GM18909 (cell line): Measurements from ENCODE around the gene CYP4F22.
"Not testable (repeated sequence)": the region's sequence is repeated elsewhere in the genome, so short reads cannot be mapped to it uniquely, and the experiment has no call there.

Experiments
- ATAC-seq: cut with Tn5 transposase; IDR thresholded peaks from one replicate; pipeline ENCODE4 v1.9.1; 2021; ENCODE audit warnings: mild to moderate bottlenecking; ENCODE audit not compliant: unreplicated experiment, poor library complexity

Gene CYP4F22

DNA sequence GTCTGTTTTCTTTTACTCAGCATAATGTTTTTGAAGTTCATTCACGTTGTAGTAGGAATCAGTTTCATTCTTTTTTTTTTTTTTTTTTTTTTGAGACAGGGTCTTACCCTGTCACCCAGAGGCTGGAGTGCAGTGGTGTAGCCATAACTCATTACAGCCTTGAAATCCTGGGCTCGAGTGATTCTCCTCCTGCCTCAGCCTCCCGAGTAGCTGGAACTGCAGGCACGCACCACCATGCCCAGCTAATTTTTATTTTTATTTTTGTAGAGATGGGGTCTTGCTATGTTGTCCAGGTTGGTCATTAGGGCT is 25.2 kb downstream of the CYP4F22 start:
- not testable (repeated sequence) for ATAC-seq

DNA sequence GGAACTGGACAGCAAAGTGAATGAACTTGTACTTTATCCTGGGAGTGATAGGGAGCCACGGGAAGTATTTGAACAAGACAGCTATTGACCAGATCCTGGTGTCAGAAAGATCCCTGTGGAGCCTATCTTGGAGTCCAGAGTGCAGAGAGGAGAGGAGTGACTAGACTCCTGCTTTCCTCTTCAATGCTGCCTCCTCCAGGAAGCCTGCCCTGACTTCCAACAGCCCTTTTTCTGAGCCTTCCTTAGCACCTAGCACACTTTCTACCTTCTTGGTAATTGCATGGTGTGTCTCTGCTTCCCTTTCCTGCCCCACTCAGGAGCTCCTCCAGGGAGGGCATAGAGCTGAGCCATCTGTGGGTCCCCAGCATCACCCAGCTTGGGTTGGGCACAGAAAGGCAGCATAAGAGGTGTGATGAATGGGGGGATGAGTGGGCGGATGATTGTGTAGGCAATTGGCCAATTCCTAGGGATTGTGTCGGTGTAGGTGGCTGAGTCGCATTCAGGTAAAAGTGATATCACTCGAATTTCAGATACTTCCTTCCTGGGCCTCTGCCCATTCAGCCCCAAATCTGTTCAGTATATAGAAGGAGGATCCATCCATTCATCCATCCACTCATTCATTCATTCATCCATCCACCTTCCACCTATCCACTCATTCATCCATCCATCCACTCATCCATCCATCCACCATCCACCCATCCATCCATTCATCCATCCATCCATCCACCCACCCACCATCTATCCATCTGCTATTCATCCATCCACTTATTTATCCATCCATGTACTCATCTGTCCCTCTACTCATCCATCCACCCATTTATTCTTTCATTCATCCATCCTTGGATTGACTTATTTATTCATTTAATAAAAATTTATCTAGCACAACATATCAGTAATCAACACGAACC is 26.9 kb downstream of the CYP4F22 start:
- no peak for ATAC-seq

DNA sequence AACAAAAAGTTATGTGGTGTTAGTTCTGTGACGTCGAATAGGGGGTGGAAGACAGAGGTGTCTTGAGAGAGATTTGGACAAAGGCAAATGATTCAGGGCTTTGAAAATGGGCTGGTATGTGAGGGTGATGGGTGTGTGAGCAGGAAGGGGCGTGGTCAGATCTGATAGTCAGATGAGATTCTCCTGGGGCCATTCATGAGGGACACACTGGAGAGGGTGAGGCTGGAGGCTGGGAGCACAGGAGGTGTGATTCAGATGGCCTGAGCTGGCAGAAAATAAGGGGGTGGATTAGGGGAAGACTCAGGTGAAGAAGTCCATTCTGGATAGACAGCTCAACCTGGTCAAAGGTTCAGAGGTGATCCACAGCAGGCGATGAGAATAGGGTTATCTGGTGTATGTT is 28.0 kb downstream of the CYP4F22 start:
- no peak for ATAC-seq

DNA sequence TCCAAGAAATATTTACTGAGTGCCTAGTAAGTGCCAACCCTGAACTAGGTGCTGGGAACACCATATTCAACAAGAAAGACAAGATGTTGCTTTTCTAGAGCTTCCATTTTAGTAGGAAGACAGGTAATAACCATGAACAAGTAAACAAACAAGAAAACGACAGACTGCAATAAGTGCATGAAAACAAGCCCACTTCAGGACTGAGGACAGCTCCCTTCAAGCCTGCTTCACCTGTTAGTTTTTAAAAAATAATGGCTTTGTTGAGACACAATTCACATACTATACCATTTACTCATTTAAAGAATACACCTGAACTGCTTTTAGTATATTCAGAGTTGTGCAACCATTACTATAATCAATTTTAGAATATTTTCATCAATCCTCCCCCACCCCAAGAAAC is 30.4 kb downstream of the CYP4F22 start:
- no peak for ATAC-seq

DNA sequence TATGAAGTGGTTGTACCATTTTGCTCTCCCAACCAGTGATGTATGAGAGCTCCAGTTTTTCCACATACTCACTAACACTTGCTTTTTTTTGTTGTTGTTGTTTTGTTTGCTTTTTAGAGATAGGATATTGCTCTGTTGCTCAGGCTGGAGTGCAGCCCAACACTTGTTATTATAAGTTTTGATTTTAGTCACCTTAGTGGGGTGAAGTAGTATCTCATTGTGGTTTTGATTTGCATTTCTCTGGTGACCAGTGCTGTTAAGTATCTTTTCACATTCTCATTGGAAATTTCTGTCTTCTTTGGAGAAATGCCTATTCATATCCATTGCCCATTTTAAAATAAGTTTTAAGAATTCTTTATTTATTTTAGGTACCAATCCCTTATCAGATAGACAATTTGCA is 31.3 kb downstream of the CYP4F22 start:
- no peak for ATAC-seq

DNA sequence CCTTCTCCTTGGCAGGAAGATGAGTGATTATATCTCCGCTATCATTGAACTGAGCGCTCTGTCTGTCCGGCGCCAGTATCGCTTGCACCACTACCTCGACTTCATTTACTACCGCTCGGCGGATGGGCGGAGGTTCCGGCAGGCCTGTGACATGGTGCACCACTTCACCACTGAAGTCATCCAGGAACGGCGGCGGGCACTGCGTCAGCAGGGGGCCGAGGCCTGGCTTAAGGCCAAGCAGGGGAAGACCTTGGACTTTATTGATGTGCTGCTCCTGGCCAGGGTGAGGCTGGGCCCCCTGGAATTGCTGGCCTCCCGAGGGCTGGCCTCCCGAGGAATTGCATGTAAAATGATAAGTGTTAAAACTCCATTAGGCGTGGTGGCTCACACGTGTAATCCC is 32.1 kb downstream of the CYP4F22 start:
- ATAC-seq = no peak

DNA sequence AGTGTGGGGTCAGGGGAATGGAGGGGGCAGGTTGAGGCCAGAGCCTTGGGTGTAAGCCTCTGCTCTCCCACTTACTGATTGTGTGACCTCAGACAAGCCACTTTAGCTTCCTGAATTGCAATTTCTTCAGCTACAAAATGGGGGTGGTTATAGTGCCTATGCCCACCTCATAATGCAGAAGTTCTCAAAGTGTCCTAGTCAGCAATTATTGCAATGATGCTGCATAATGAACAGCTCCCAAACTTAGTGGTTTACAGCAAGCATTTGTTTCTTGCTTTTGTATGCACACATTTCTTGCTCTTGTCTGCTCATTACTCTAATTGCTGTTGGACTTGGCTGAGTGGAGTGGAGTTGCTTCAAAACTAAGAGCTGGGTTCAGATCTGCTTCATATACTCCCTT is 36.0 kb downstream of the CYP4F22 start:
- ATAC-seq = no peak

DNA sequence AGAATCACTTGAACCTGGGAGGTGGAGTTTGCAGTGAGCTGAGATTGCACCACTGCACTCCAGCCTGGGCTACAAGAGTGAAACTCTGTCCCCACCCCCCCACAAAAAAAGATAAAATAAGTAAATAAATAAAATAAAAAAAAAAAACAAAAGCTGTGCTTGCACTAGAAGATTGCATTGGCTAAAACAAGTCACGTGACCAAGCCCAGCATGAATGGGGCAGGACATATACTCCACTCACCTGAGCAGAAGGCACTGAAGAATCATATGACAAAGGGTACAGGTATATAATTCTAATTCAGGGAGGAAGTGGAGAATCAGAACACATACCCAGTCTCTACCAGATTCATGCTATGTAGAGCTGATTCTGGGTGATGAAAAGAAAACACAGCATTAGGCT is 36.6 kb downstream of the CYP4F22 start:
- no peak for ATAC-seq

DNA sequence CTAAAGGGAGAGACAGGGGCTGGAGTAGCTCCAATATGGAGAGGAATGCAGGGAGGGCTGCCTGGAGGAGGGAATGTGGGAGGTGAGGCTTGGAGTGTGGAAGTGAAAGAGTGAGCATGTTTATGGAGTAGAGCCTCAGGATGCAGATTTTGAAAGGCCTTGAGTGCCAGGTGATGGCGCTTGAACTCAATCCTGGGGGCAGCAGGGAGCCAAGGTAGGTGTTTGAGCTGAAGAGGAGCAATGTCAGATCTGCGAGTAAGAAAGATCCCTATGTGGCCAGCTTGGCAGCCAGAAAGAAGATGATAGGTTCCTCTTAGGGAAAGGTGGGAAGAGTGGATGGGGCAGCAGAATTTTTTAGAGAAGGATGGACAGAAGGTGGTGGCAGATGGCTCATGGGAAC is 40.3 kb downstream of the CYP4F22 start:
- no peak for ATAC-seq

DNA sequence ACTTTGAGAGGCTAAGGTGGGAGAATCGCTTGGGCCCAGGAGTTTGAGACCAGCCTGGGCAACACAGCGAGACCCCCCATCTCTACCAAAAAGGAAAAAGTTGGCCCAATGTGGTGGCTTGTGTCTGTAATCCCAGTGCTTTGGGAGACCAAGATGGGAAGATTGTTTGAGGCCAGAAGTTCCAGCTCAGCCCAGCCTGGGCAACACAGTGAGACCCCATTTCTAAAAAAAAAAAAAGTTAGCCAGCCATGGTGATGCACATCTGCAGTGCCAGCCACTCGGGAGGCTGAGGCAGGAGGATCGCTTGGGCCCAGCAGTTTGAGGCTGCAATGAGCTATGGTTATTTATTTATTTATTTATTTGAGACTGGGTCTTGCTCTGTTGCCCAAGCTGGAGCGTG is 41.3 kb downstream of the CYP4F22 start:
- ATAC-seq = no peak

DNA sequence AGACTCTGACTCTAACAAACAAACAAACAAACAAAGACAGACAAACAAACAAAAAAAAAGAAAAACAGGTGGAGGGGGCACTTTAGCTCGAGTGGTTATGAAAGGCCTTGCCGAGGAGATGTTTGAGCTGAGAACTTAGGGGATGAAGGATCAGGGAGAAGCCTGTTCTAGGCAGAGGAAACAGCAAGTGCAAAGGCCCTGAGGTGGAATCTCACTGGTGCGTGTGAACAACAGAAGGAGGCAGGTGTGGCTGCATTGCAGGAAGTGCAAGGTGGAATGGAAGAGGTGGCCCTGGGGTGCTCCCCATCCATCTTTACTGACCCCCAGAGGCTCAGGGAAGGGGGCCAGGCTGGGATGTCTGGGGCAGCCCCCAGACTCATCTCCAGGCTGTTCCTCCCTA is 41.9 kb downstream of the CYP4F22 start:
- ATAC-seq = no peak

DNA sequence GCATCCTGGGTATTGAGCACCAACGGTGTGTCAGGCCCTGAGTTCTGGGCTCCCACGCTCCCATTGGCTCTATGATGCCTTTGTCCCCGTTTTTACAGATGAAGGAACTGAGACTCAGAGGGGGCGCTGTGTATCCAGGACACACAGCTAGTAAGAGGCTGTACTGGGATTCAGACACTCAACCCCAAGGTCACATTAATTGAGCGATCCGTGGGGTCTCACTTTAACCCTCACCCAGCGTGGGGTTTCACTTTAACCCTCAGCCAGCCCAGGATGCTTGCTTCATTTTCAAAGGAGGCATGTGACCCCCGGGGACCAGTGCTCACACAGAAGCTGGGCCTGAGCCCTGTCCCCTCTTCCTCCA is 42.6 kb downstream of the CYP4F22 start:
- no peak for ATAC-seq

DNA sequence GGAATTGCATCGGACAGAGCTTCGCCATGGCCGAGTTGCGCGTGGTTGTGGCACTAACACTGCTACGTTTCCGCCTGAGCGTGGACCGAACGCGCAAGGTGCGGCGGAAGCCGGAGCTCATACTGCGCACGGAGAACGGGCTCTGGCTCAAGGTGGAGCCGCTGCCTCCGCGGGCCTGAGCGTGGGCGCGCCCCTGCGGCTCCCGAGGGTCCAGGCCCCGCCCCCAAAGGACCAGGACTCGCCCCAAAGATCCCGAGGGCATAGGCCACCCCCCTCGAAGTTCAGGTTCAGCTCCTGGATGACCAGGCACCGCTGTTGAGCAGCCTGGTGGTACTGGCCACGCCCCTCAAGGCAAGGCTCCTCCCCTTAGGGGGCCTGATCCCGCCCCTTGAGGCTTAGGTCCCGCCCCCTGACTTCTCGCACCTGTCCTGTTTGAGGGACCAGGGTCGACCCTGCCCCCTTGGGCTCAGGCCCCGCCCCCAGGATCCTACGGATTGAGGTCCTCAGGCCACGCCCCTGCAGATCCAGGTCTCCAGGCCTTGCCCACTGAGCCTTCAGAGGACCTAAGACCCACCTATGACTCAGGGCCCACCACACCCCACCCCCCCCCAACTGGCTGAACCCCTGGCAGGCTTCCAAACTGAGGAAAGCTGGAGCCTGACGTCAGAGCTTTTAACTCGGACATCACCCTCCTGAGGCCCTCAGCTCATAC is 43.1 kb downstream of the CYP4F22 start:
- ATAC-seq = no peak

DNA sequence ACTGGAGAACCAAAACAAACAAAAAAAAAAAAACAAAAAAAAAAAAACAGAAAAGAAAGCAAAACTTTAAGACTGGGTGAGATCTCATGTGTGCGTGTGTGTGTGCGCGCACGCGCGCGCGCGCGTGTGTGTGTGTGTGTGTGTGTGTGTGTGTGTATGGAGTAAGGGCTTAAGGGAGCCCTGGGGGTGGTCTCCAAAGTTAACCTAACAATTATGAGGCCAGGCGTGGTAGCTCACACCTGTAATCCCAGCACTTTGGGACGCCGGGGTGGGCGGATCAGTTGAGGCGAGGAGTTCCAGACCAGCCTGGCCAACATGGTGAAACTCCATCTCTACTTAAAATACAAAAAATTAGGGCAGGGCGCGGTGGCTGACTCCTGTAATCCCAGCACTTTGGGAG is 46.7 kb downstream of the CYP4F22 start:
- no peak for ATAC-seq

DNA sequence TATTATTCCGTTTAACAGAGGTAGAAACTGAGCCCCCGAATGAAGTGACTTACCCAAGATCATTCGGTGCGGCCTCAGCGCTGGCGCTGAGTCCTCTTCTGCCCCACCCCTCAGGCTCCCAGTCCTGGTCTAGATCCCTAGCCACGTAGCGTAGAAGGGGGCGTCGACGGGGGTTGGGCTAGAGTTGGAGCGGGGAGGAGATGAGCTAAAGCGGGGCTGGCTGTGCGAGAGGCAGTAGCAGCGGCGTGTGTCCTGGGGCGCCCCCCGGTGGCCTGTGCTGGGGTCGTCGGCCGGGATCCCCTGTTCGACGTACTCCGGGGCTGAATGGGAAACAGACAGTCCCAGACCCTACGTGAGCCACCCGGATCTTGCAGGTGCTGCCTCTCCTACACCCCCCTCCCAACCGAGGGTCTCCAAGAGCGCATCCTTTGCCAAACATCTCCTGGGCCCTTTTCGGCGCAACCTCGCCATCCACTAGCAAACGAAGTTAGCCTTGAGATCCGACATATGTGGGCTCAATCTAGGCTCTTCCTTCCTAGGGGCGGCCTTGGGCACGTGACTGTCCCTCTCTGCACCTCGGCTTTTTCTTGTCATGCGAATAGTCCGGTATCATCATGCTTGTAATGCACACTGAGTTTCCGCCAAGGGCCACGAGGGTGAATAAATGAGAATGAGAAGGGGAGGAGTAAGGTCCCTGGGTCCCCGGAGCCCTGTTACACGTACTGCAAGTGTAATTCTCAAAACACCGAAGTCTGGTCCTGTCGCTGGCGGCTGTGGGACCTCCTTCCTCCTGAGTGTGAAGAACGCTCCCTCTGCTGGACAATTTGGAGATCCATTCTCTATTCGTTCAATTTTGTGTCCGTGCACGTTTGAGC is 47.7 kb downstream of the CYP4F22 start:
- peak; percentile 66 for ATAC-seq

DNA sequence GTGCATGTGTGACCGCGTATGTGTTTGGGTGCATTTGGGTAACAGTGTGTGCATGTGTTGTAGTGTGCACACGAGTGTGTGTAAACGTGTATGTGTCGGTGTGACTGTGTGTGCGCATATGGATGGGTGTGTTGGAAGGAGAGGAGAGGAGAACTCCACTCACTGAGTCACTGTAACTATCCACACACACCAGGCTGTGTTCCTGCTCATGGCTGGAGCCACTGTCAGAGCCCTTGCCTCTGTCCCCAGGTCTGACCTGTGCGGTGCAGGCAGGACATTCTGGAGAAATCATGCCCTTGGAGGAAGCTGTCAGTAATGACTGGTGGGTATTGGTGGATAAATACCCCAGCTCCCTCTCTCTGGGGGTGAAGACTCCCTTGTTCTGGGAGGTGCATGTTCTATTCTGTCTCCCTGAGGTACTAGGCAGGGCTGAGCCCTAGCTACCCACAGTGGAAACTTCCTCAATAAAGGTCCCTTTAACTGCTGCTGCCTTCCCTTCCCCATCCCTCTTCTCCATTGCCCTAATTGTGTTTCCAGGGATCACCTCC is 48.4 kb downstream of the CYP4F22 start:
- ATAC-seq = peak; percentile 18

DNA sequence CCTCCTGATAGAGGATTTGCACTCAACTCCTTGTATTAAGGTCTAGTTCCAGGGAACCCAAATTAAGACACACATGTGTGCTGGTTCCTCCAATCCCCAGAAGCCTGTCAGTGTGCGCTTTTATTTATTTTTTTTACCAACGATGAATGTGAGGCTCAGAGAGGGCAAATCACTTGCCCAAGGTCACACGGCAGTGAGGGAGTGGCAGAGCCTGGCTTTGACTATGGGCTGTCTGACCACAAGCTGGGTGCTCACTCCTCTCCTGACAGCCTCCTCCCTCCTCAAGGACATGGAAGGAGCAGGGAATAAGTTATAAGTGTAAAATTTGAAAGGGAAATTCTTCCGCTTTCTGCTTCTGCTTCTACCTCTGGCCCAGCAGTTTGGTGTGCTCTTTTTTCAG is 48.9 kb downstream of the CYP4F22 start:
- no peak for ATAC-seq

DNA sequence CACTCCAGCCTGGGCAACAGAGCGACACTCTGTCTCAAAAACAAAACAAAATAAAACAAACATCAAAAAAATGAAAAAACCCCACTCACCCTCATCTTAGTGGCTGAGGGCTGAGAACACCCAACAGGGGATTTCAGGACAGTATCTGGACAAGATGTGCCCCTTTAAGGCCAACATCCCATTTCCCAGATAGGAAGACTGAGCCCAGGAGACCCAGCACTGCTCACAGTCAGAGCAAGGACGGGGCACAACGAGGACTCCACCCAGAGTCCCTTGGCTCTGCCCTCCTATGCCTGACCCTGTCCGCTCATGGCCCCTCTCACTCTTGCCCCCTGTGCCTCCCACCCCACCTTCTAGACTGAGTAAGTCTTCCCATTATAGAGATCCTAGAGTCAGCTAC is 53.8 kb downstream of the CYP4F22 start:
- ATAC-seq = no peak

DNA sequence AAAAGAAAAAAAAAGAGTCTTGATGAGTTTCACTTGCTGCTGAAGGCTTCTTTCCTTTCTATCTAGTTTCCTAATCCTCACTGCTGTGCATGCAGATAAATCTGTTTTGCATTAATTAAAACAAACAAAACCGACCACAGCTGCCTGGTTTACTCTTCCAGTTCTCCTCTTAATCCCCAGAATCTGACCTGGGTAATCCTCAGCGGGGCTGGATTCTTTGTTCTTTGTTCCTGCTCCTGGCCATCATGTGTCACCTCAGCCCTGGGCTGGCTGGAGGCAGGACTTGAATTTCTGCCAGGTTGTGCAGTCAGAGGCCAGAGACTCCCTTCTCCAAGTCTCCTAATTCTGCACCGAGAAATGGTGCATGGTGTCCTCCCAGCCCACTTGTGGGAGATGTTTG is 54.5 kb downstream of the CYP4F22 start:
- ATAC-seq = no peak

DNA sequence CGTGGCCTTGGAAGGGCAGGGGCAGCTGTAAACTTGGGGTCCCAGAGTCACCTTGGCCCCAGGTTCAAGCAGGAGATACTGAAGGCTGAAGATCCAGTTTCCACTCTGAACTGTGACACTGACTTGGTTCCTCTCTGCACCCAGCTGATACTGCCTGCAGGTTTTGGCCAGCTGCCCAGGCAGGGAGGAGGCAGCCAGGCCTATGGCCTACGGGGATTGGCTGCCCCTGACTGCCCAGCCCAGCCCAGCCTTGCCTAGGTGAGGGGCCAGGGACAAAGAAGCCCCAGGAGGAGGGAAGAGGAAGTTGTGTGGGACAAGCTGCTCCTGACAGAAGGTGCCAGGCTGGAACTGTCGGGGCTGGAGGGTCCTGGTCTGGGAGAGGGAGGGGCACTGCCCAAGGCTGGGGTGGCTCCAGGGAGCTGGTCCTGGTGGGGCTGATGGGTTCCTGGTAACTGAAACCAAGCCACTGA is 55.0 kb downstream of the CYP4F22 start:
- no peak for ATAC-seq

DNA sequence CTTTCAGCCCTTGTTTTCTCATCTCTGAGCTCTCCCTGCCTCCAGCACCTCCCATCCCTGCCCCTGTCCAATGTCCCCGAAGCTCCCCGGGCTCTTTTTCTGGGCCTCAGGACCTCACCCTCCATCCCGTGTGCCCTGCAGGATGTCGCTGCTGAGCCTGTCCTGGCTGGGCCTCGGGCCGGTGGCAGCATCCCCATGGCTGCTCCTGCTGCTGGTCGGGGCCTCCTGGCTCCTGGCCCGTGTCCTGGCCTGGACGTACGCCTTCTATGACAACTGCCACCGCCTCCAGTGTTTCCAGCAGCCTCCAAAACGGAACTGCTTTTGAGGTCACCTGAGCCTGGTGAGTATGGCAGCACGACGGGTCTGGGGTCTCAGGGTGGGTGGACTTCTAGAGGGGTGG is 55.6 kb downstream of the CYP4F22 start:
- ATAC-seq = no peak
